ENCODE measurements around the gene PPP1R9B.

The PPP1R9B gene

GRCh38 chr17:50174444-50174843 lies 24.0 kb upstream of the PPP1R9B start:
- no peak overlapping the region for H3K9ac ChIP-seq
- no peaks in the 10 kb centered on the region for H4K20me1 ChIP-seq
- no peak overlapping the region for H3K27ac ChIP-seq

GRCh38 chr17:50173335-50173941 lies 23.0 kb upstream of the PPP1R9B start:
- no peak overlapping the region for H3K4me3 ChIP-seq
- no peak for TF ChIP-seq Cebpa-rat (IDR thresholded peaks at IDR 0.05)
- H3K9ac ChIP-seq = peak overlapping the region; percentile 26; the same call in 1 of the 2 replicates
- H3K36me3 ChIP-seq = no peaks in the 10 kb centered on the region
- no peak overlapping the region for H3K27ac ChIP-seq
- no peaks in the 10 kb centered on the region for H3K27me3 ChIP-seq
- H4K20me1 ChIP-seq = no peaks in the 10 kb centered on the region
- H3K4me1 ChIP-seq = peaks cover 47% of the 10 kb centered on the region
- peak overlapping the region; percentile 23 for H3K4me2 ChIP-seq
- H3K9me3 ChIP-seq = no peaks in the 10 kb centered on the region

More at GRCh38 chr17:50174444-50174843, 24.0 kb upstream of the PPP1R9B start:
- Histone ChIP-seq H3K9me3 (no peaks in the 10 kb centered on the region), H3K4me3 (no peak overlapping the region), H3K27me3 (no peaks in the 10 kb centered on the region), H3K4me2 (no peak overlapping the region), H3K4me1 (peaks cover 49% of the 10 kb centered on the region), H3K36me3 (no peaks in the 10 kb centered on the region)
- no peak for TF ChIP-seq Cebpa-rat (IDR thresholded peaks at IDR 0.05)

GRCh38 chr17:50172936-50173334 lies 22.5 kb upstream of the PPP1R9B start:
- H3K4me2 ChIP-seq = peak overlapping the region; percentile 30
- H3K27me3 ChIP-seq = no peaks in the 10 kb centered on the region
- no peak for TF ChIP-seq Cebpa-rat (IDR thresholded peaks at IDR 0.05)
- H3K9me3 ChIP-seq = no peaks in the 10 kb centered on the region
- H3K36me3 ChIP-seq = no peaks in the 10 kb centered on the region
- no peak overlapping the region for H3K27ac ChIP-seq
- H4K20me1 ChIP-seq = no peaks in the 10 kb centered on the region
- H3K4me3 ChIP-seq = no peak overlapping the region
- peaks cover 46% of the 10 kb centered on the region for H3K4me1 ChIP-seq
- H3K9ac ChIP-seq = peak overlapping the region; percentile 26

- Histone ChIP-seq H3K4me3 (no peak overlapping the region), H3K36me3 (no peaks in the 10 kb centered on the region), H3K9me3 (no peaks in the 10 kb centered on the region), H3K9ac (no peak overlapping the region), H4K20me1 (no peaks in the 10 kb centered on the region), H3K4me2 (peak overlapping the region; percentile 30), H3K27me3 (no peaks in the 10 kb centered on the region), H3K27ac (no peak overlapping the region), H3K4me1 (peaks cover 44% of the 10 kb centered on the region)
- TF ChIP-seq Cebpa-rat (IDR thresholded peaks at IDR 0.05) = no peak
These were observed 21.7 kb upstream of the PPP1R9B start for GRCh38 chr17:50172130-50172529.

GRCh38 chr17:50171371-50172071 lies 21.0 kb upstream of the PPP1R9B start:
- Histone ChIP-seq H4K20me1 (no peaks in the 10 kb centered on the region), H3K9ac (no peak overlapping the region)

GRCh38 chr17:50170662-50171370 lies 20.3 kb upstream of the PPP1R9B start:
- no peaks in the 10 kb centered on the region for H3K9me3 ChIP-seq
- H3K9ac ChIP-seq = no peak overlapping the region
- peaks cover 44% of the 10 kb centered on the region for H3K4me1 ChIP-seq
- no peak overlapping the region for H3K4me2 ChIP-seq
- no peak overlapping the region for H3K4me3 ChIP-seq
- H3K36me3 ChIP-seq = no peaks in the 10 kb centered on the region
- no peak overlapping the region for H3K27ac ChIP-seq
- no peaks in the 10 kb centered on the region for H3K27me3 ChIP-seq
- H4K20me1 ChIP-seq = no peaks in the 10 kb centered on the region
- TF ChIP-seq Cebpa-rat (IDR thresholded peaks at IDR 0.05) = no peak

More at GRCh38 chr17:50171371-50172071, 21.0 kb upstream of the PPP1R9B start:
- Histone ChIP-seq H3K36me3 (no peaks in the 10 kb centered on the region), H3K27ac (no peak overlapping the region), H3K27me3 (no peaks in the 10 kb centered on the region), H3K9me3 (no peaks in the 10 kb centered on the region), H3K4me1 (peaks cover 41% of the 10 kb centered on the region), H3K4me2 (no peak overlapping the region), H3K4me3 (no peak overlapping the region)
- TF ChIP-seq Cebpa-rat (IDR thresholded peaks at IDR 0.05) = no peak

- Histone ChIP-seq H3K27ac (no peak overlapping the region), H3K4me2 (no peak overlapping the region), H3K9ac (no peak overlapping the region), H3K27me3 (no peaks in the 10 kb centered on the region), H4K20me1 (no peaks in the 10 kb centered on the region), H3K9me3 (no peaks in the 10 kb centered on the region), H3K4me1 (peaks cover 44% of the 10 kb centered on the region), H3K4me3 (no peak overlapping the region), H3K36me3 (no peaks in the 10 kb centered on the region)
- no peak for TF ChIP-seq Cebpa-rat (IDR thresholded peaks at IDR 0.05)
These were observed 19.5 kb upstream of the PPP1R9B start for GRCh38 chr17:50169881-50170459.

GRCh38 chr17:50169121-50169764 lies 18.8 kb upstream of the PPP1R9B start:
- Histone ChIP-seq H3K4me2 (peak overlapping the region; percentile 55), H3K4me1 (peaks cover 47% of the 10 kb centered on the region), H3K9ac (no peak overlapping the region), H3K27ac (peak overlapping the region; percentile 22; the same call in 1 of the 2 replicates), H3K36me3 (no peaks in the 10 kb centered on the region), H3K4me3 (no peak overlapping the region), H3K9me3 (no peaks in the 10 kb centered on the region), H3K27me3 (no peaks in the 10 kb centered on the region), H4K20me1 (no peaks in the 10 kb centered on the region)
- TF ChIP-seq Cebpa-rat (IDR thresholded peaks at IDR 0.05) = no peak

GRCh38 chr17:50168319-50168718 lies 17.8 kb upstream of the PPP1R9B start:
- no peak overlapping the region for H3K9ac ChIP-seq
- no peaks in the 10 kb centered on the region for H3K9me3 ChIP-seq
- H4K20me1 ChIP-seq = no peaks in the 10 kb centered on the region
- TF ChIP-seq Cebpa-rat (IDR thresholded peaks at IDR 0.05) = no peak
- no peak overlapping the region for H3K27ac ChIP-seq
- H3K36me3 ChIP-seq = no peaks in the 10 kb centered on the region
- H3K4me3 ChIP-seq = no peak overlapping the region
- peaks cover 47% of the 10 kb centered on the region for H3K4me1 ChIP-seq
- H3K27me3 ChIP-seq = no peaks in the 10 kb centered on the region
- peak overlapping the region; percentile 55; the same call in 1 of the 2 replicates for H3K4me2 ChIP-seq
